Measurements from ENCODE around the gene CPNE5.

GRCh38 chr6:36774331-36774730 lies 64.9 kb downstream of the CPNE5 start:
- TF ChIP-seq POLR2AphosphoS5 (IDR thresholded peaks at IDR 0.05; ENCODE audit: low read depth, low read length) = no peak
- no peak for TF ChIP-seq POLR2A (IDR thresholded peaks at IDR 0.05; ENCODE audit: low read depth, low read length)
- TF ChIP-seq TAF1 (IDR thresholded peaks at IDR 0.05; ENCODE audit: borderline replicate concordance, low read depth, low read length) = no peak
